ENCODE measurements around the gene NDRG2. TPM values are rescaled to one million over a fixed set of nuclear protein-coding genes. Genes with fewer than 3 reads are reported as not detected.

Gene NDRG2
- total and polyA plus RNA-seq, 9 of the 15 experiments (the other 6 are each of a cell fraction or from before 2014, with no cell fraction given), result 10.1 to 105 (median 41.0) TPM

DNA sequence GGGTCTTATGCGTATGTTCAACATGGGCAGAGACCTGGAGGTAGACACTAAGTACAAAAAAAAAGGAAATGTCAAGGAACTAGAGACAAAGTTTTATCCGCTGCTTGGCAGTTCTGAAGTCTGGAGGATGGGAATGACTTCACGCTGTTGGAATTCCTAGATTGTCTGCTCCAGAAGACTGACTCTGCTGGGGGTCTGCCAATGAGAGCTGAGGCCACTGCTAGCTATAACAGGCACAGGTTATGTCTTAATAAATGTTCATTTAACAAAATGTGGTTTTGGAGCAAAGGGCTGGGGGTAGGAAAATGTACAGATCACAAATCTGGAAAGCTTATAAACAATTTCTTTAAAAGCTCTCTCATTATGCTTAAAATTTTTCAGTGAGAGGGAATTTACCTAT is 38.6 kb upstream of the NDRG2 start:
- Histone ChIP-seq H3K4me3 (no peak overlapping the region), H3K79me2 (ENCODE audit: control insufficient read depth, insufficient read depth, low read length) (no peaks in the 10 kb centered on the region), H4K20me1 (replicated peaks; ENCODE audit: control insufficient read depth, insufficient read depth, low read length) (no peaks in the 10 kb centered on the region), H3K4me1 (replicated peaks in 1 of 2; ENCODE audit: control insufficient read depth in 2 of 2, insufficient read depth in 2 of 2, low read length in 2 of 2) (no peaks in the 10 kb centered on the region; a peak in 1 of 5 replicates), H3K9ac (ENCODE audit: insufficient read depth in 1 of 2, low read depth in 2 of 2, low read length in 2 of 2) (no peak overlapping the region), H2AFZ (ENCODE audit: low read depth, low read length) (no peak overlapping the region), H3K36me3 (ENCODE audit: control insufficient read depth, insufficient read depth, low read length) (no peaks in the 10 kb centered on the region), H3K9me1 (ENCODE audit: control insufficient read depth, insufficient read depth, low read length) (no peaks in the 10 kb centered on the region), H3K4me2 (ENCODE audit: insufficient read depth, low read length) (no peak overlapping the region), H3K9me3 (replicated peaks; ENCODE audit: control insufficient read depth, insufficient read depth, low read depth, low read length) (no peaks in the 10 kb centered on the region), H3K27ac (ENCODE audit: extremely low read depth, low read depth, low read length) (no peak overlapping the region), H3K27me3 (ENCODE audit: control insufficient read depth in 2 of 2, insufficient read depth in 2 of 2, low read length in 2 of 2) (no peaks in the 10 kb centered on the region)
- in situ Hi-C loops (cut with MboI) (no loop called here), intact Hi-C loops (cut with micrococcal nuclease) (no loop called here)
- ATAC-seq, result no peak
- CTCF ChIA-PET (ENCODE audit: low intra/inter-chr PET ratio), result no interaction called here
- 82% methylated on average over 3 of the region's 3 CpGs for WGBS (ENCODE audit: insufficient coverage, low coverage, missing lambda C conversion rate)
- FAIRE-seq, result no peak
- BruUV-seq (replicated peaks), result no TSS peak
- DNase-seq (ENCODE audit: extremely low read depth in 1 of 4, low spot score in 3 of 4), result no peak
- POLR2A ChIA-PET, result interaction anchor here (0.6 kb wide), 1 partner anchor 44 kb away, joined by 3 read pairs; no protein-coding TSS in a partner anchor
- TF ChIP-seq, protein P1, sequence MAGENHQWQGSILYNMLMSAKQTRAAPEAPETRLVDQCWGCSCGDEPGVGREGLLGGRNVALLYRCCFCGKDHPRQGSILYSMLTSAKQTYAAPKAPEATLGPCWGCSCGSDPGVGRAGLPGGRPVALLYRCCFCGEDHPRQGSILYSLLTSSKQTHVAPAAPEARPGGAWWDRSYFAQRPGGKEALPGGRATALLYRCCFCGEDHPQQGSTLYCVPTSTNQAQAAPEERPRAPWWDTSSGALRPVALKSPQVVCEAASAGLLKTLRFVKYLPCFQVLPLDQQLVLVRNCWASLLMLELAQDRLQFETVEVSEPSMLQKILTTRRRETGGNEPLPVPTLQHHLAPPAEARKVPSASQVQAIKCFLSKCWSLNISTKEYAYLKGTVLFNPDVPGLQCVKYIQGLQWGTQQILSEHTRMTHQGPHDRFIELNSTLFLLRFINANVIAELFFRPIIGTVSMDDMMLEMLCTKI (IDR thresholded peaks at IDR 0.05; ENCODE audit: partially characterized antibody), result no peak
- TF ChIP-seq, protein P2, sequence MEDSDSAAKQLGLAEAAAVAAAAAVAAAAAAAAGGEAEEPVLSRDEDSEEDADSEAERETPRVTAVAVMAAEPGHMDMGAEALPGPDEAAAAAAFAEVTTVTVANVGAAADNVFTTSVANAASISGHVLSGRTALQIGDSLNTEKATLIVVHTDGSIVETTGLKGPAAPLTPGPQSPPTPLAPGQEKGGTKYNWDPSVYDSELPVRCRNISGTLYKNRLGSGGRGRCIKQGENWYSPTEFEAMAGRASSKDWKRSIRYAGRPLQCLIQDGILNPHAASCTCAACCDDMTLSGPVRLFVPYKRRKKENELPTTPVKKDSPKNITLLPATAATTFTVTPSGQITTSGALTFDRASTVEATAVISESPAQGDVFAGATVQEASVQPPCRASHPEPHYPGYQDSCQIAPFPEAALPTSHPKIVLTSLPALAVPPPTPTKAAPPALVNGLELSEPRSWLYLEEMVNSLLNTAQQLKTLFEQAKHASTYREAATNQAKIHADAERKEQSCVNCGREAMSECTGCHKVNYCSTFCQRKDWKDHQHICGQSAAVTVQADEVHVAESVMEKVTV (CRISPR knock-in tag; IDR thresholded peaks at IDR 0.05), result no peak
- TF ChIP-seq SMAD3 (CRISPR knock-in tag; conservative IDR thresholded peaks at IDR 0.05), result no peak
- TF ChIP-seq KLF16 (IDR thresholded peaks at IDR 0.05), result no peak
- TF ChIP-seq GATAD2A (IDR thresholded peaks at IDR 0.05), result no peak
- TF ChIP-seq ZKSCAN8 (CRISPR knock-in tag; IDR thresholded peaks at IDR 0.05), result no peak
- no peak for TF ChIP-seq ZNF699 (CRISPR knock-in tag; IDR thresholded peaks at IDR 0.05; ENCODE audit: insufficient replicate concordance)
- TF ChIP-seq SIN3B (IDR thresholded peaks at IDR 0.05; ENCODE audit: low read depth), result no peak
- TF ChIP-seq, protein P3, sequence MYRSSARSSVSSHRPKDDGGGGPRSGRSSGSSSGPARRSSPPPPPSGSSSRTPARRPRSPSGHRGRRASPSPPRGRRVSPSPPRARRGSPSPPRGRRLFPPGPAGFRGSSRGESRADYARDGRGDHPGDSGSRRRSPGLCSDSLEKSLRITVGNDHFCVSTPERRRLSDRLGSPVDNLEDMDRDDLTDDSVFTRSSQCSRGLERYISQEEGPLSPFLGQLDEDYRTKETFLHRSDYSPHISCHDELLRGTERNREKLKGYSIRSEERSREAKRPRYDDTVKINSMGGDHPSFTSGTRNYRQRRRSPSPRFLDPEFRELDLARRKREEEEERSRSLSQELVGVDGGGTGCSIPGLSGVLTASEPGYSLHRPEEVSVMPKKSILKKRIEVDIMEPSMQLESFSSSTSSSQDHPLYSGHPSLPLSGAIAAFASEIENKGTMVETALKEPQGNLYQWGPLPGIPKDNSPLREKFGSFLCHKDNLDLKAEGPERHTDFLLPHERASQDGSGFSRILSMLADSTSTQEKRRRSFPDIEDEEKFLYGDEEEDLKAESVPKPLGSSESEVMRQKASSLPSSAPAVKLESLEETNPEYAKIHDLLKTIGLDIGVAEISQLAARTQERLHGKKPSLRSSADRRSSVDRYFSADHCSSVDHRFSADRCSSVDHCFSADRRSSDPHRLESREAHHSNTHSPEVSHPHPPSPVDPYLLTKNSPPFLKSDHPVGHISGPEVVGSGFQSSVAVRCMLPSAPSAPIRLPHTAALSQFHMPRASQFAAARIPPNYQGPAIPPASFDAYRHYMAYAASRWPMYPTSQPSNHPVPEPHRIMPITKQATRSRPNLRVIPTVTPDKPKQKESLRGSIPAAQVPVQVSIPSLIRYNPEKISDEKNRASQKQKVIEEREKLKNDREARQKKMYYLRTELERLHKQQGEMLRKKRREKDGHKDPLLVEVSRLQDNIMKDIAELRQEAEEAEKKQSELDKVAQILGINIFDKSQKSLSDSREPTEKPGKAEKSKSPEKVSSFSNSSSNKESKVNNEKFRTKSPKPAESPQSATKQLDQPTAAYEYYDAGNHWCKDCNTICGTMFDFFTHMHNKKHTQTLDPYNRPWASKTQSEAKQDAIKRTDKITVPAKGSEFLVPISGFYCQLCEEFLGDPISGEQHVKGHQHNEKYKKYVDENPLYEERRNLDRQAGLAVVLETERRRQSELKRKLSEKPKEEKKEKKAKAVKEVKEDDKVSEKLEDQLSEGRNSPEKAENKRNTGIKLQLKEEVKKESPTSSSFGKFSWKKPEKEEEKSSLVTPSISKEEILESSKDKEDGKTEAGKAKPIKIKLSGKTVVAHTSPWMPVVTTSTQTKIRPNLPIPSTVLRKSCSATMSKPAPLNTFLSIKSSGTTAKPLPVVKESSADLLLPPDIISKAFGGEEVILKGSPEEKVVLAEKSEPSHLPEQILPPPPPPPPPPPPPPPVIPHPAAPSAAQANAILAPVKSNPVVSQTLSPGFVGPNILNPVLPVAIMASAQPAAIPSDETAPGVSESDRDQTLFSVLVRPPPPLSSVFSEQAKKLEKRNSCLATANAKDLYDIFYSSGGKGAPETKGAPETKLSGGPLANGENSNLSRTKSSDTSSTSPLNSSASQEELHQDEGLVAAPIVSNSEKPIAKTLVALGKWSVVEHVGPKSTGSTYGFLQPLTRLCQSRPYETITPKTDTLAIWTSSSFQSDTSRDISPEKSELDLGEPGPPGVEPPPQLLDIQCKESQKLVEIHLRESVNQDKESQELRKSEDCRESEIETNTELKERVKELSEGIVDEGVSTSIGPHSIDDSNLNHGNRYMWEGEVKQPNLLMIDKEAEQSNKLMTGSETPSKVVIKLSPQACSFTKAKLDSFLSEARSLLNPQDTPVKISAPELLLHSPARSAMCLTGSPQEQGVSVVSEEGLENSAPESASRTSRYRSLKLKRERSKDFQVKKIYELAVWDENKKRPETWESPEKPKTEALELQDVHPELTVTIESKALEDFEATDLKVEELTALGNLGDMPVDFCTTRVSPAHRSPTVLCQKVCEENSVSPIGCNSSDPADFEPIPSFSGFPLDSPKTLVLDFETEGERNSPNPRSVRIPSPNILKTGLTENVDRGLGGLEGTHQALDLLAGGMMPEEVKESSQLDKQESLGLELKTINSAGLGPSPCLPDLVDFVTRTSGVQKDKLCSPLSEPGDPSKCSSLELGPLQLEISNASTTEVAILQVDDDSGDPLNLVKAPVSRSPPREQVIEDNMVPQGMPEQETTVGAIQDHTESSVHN (IDR thresholded peaks at IDR 0.05; ENCODE audit: borderline replicate concordance in 1 of 2, low read depth in 1 of 2), result no peak
- no peak for TF ChIP-seq NR4A1 (CRISPR knock-in tag; IDR thresholded peaks at IDR 0.05)
- TF ChIP-seq NR4A1 (tag; IDR thresholded peaks at IDR 0.05), result no peak
- no peak for TF ChIP-seq PHF20 (IDR thresholded peaks at IDR 0.05; ENCODE audit: partially characterized antibody)

Measured in K562 (cell line).